ENCODE data around the gene CD14. TPM values are rescaled to one million over a fixed set of nuclear protein-coding genes. Genes with fewer than 3 reads are reported as not detected.

Gene CD14
- total RNA-seq, 1 donor from 2014 or later: 0.16 TPM

DNA sequence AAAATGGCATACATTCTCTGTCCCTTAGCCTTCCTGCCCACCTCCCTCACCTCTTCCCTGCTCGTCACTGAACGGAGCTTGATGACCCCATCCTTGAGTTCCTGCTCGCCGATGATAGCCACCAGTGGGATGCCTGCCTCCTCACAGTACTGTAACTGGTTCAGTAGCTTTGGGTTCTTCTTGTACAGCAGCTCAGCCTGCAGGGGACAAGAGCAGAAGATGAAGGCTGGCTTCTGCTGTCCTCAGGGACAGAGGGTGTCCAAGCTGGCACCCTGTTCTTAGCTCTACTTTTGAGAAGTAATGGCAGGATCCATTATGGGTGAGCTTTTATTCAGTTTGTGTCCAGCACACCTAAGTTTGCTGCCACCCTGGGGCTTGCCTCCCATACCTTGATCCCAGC, 41.7 kb upstream of the CD14 start:
- no peaks in the 10 kb centered on the region for H3K27me3 Mint-ChIP-seq (ENCODE audit: low read depth, unreplicated experiment)
- no peak overlapping the region for H3K4me2 ChIP-seq (ENCODE audit: low read length)
- no peaks in the 10 kb centered on the region for H3K27me3 ChIP-seq (ENCODE audit: insufficient read depth, low read length)
- H3K4me1 Mint-ChIP-seq (ENCODE audit: low read depth, unreplicated experiment): no peaks in the 10 kb centered on the region
- H3K36me3 Mint-ChIP-seq (ENCODE audit: low read depth, unreplicated experiment): peaks cover 29% of the 10 kb centered on the region
- H3K79me2 ChIP-seq (ENCODE audit: insufficient read depth, low read length): no peaks in the 10 kb centered on the region
- TF ChIP-seq, protein P1, sequence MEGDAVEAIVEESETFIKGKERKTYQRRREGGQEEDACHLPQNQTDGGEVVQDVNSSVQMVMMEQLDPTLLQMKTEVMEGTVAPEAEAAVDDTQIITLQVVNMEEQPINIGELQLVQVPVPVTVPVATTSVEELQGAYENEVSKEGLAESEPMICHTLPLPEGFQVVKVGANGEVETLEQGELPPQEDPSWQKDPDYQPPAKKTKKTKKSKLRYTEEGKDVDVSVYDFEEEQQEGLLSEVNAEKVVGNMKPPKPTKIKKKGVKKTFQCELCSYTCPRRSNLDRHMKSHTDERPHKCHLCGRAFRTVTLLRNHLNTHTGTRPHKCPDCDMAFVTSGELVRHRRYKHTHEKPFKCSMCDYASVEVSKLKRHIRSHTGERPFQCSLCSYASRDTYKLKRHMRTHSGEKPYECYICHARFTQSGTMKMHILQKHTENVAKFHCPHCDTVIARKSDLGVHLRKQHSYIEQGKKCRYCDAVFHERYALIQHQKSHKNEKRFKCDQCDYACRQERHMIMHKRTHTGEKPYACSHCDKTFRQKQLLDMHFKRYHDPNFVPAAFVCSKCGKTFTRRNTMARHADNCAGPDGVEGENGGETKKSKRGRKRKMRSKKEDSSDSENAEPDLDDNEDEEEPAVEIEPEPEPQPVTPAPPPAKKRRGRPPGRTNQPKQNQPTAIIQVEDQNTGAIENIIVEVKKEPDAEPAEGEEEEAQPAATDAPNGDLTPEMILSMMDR (IDR thresholded peaks at IDR 0.05; ENCODE audit: insufficient read depth, low read depth, low read length): no peak
- TF ChIP-seq EZH2 (IDR thresholded peaks at IDR 0.05; ENCODE audit: insufficient read depth, low read length): no peak
- no peak overlapping the region for H3K27ac Mint-ChIP-seq (ENCODE audit: unreplicated experiment)
- no peaks in the 10 kb centered on the region for H3K4me1 ChIP-seq (ENCODE audit: insufficient read depth, low read length)
- H3K27ac ChIP-seq (ENCODE audit: low read depth, low read length): no peak overlapping the region
- H3K36me3 ChIP-seq (ENCODE audit: insufficient read depth, low read length): peaks cover 47% of the 10 kb centered on the region
- FAIRE-seq: no peak
- no peak overlapping the region for H2AFZ ChIP-seq (ENCODE audit: low read depth, low read length)
- no peaks in the 10 kb centered on the region for H3K9me3 Mint-ChIP-seq (ENCODE audit: unreplicated experiment)
- no peak overlapping the region for H3K9ac ChIP-seq (ENCODE audit: low read length)
- DNase-seq (ENCODE audit: low read depth): no peak
- H3K9me3 ChIP-seq (ENCODE audit: insufficient read depth, low read depth, low read length): no peaks in the 10 kb centered on the region
- H3K4me3 Mint-ChIP-seq (ENCODE audit: unreplicated experiment): no peak overlapping the region
- no peak overlapping the region for H3K4me3 ChIP-seq (ENCODE audit: insufficient read depth, low read depth, low read length)
- peaks cover 17% of the 10 kb centered on the region for H4K20me1 ChIP-seq (ENCODE audit: insufficient read depth, low read length)

DNA sequence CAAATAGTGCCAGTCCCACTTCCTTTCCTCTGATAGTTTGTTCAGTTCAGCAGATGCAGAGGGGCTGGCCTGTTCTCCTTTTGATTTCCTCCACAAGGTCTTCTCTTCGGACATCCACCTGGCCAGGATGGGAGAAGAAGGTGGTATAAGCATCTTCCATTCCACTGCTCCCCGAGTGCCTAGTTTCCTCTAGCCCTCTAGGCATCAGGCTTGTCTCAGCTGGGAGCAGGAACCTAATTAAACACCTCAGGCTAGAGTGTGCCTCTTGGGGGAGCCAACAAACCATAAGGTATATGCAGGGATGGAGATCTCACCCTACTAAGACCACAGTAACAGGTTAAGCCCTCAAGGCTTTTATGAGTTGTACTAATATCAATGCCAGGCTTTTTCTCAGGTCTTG, 41.2 kb upstream of the CD14 start:
- Mint-ChIP-seq H3K4me3 (ENCODE audit: unreplicated experiment) (no peak overlapping the region), H3K27ac (ENCODE audit: unreplicated experiment) (no peak overlapping the region), H3K27me3 (ENCODE audit: low read depth, unreplicated experiment) (no peaks in the 10 kb centered on the region), H3K4me1 (ENCODE audit: low read depth, unreplicated experiment) (no peaks in the 10 kb centered on the region), H3K9me3 (ENCODE audit: unreplicated experiment) (no peaks in the 10 kb centered on the region), H3K36me3 (ENCODE audit: low read depth, unreplicated experiment) (peaks cover 32% of the 10 kb centered on the region)
- Histone ChIP-seq H4K20me1 (ENCODE audit: insufficient read depth, low read length) (peaks cover 21% of the 10 kb centered on the region), H3K36me3 (ENCODE audit: insufficient read depth, low read length) (peaks cover 46% of the 10 kb centered on the region), H3K4me3 (ENCODE audit: insufficient read depth, low read depth, low read length) (no peak overlapping the region), H3K4me2 (ENCODE audit: low read length) (no peak overlapping the region), H3K9ac (ENCODE audit: low read length) (no peak overlapping the region), H3K9me3 (ENCODE audit: insufficient read depth, low read depth, low read length) (no peaks in the 10 kb centered on the region), H3K27me3 (ENCODE audit: insufficient read depth, low read length) (no peaks in the 10 kb centered on the region), H3K4me1 (ENCODE audit: insufficient read depth, low read length) (no peaks in the 10 kb centered on the region), H3K27ac (ENCODE audit: low read depth, low read length) (no peak overlapping the region), H2AFZ (ENCODE audit: low read depth, low read length) (no peak overlapping the region), H3K79me2 (ENCODE audit: insufficient read depth, low read length) (peaks cover 2% of the 10 kb centered on the region)
- TF ChIP-seq, protein P1 (IDR thresholded peaks at IDR 0.05; ENCODE audit: insufficient read depth, low read depth, low read length): no peak
- no peak for TF ChIP-seq EZH2 (IDR thresholded peaks at IDR 0.05; ENCODE audit: insufficient read depth, low read length)
- DNase-seq (ENCODE audit: low read depth) (no peak), FAIRE-seq (no peak)

DNA sequence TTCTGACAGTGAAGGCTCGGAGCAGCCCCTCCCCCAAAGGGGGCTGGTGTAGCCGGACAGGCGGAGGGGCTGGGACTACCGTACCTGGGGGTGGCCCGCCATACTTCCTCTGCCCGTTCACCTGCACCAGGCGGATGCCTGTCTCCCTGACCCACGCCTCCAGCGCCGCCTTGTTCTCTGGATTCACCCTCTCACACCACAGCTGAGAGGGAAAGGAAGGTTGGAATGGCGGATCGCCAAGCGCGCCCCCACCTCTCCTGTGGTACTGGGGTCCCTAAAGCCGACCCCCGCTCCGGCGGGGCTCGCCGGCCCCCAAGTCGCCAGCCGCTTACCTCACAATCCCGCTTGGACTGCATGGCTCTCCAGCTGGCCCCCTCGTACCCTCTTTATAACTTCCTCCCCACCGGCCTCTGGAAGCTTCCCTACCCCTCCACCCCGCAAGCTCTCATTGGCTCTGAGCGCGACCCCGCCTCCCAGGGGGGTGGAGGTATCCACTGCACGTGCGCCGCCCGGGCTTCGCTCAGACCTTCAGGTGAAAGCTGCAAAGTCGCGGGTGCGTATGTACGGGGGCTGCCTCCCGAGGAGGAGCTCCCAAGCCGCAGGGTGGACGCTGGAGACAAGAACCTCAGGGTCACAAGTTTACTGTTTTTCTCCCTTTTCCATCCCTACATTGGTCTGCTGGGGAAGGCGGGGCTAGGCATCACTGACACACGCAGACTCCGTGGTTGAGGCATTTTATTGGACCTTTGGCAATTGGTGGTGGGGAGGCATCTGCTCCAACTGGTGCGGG, 40.4 kb upstream of the CD14 start, which contains the start of gene DND1:
Gene DND1, minus strand, starts transcription at position 390 of the 790 bp plus-strand sequence. Its CDS starts 34 bp downstream, at position 356.
- H3K27me3 ChIP-seq (ENCODE audit: insufficient read depth, low read length): no peaks in the 10 kb centered on the region
- H3K27ac Mint-ChIP-seq (ENCODE audit: unreplicated experiment): no peak within 1 kb of the TSS
- H3K36me3 Mint-ChIP-seq (ENCODE audit: low read depth, unreplicated experiment): peaks cover 32% of the 10 kb centered on the region
- no peak within 1 kb of the TSS for H3K4me3 ChIP-seq (ENCODE audit: insufficient read depth, low read depth, low read length)
- H3K4me1 Mint-ChIP-seq (ENCODE audit: low read depth, unreplicated experiment): no peaks in the 10 kb centered on the region
- no peak within 1 kb of the TSS for H3K27ac ChIP-seq (ENCODE audit: low read depth, low read length)
- no peaks in the 10 kb centered on the region for H3K27me3 Mint-ChIP-seq (ENCODE audit: low read depth, unreplicated experiment)
- FAIRE-seq (no peak), DNase-seq (ENCODE audit: low read depth) (no peak)
- peaks cover 28% of the 10 kb centered on the region for H4K20me1 ChIP-seq (ENCODE audit: insufficient read depth, low read length)
- TF ChIP-seq, protein P1 (IDR thresholded peaks at IDR 0.05; ENCODE audit: insufficient read depth, low read depth, low read length): no peak
- no peak for TF ChIP-seq EZH2 (IDR thresholded peaks at IDR 0.05; ENCODE audit: insufficient read depth, low read length)
- H3K4me3 Mint-ChIP-seq (ENCODE audit: unreplicated experiment): no peak within 1 kb of the TSS
- H2AFZ ChIP-seq (ENCODE audit: low read depth, low read length): no peak within 1 kb of the TSS
- H3K79me2 ChIP-seq (ENCODE audit: insufficient read depth, low read length): peaks cover 11% of the 10 kb centered on the region
- no peaks in the 10 kb centered on the region for H3K9me3 Mint-ChIP-seq (ENCODE audit: unreplicated experiment)
- H3K9ac ChIP-seq (ENCODE audit: low read length): no peak within 1 kb of the TSS
- H3K36me3 ChIP-seq (ENCODE audit: insufficient read depth, low read length): peaks cover 47% of the 10 kb centered on the region
- H3K9me3 ChIP-seq (ENCODE audit: insufficient read depth, low read depth, low read length): no peaks in the 10 kb centered on the region
- H3K4me2 ChIP-seq (ENCODE audit: low read length): peak within 1 kb of the TSS; percentile 5
- no peaks in the 10 kb centered on the region for H3K4me1 ChIP-seq (ENCODE audit: insufficient read depth, low read length)
